WTC11 (cell line): ENCODE measurements around the gene PRR33.

Source experiments
- ATF2 ChIP-seq: sonication (generic); formaldehyde crosslinking; IDR thresholded peaks from 2 replicates; pipeline ENCODE4 v1.8.1; 2022; ENCODE audit warnings: low read depth, missing genetic modification reagents, borderline replicate concordance
- CTCF ChIP-seq: fragments of 200-600 bp; IDR thresholded peaks from 2 replicates; pipeline ENCODE4 v1.8.0; 2022; ENCODE audit warnings: antibody characterized with exemption
- MLX ChIP-seq: sonication (generic); formaldehyde crosslinking; IDR thresholded peaks from 2 replicates; pipeline ENCODE4 v1.8.1; 2023; ENCODE audit warnings: mild to moderate bottlenecking, missing genetic modification reagents, moderate library complexity
- RELA ChIP-seq: sonication (generic); formaldehyde crosslinking; IDR thresholded peaks from 2 replicates; pipeline ENCODE4 v1.8.1; 2022; ENCODE audit warnings: missing genetic modification reagents, mild to moderate bottlenecking, borderline replicate concordance
- SP1 ChIP-seq: sonication (generic); formaldehyde crosslinking; conservative IDR thresholded peaks from 2 replicates; pipeline ENCODE4 v1.8.1; 2022; ENCODE audit warnings: missing genetic modification reagents
- ZNF232 ChIP-seq: sonication (generic); formaldehyde crosslinking; IDR thresholded peaks from 2 replicates; pipeline ENCODE4 v1.8.0; 2022; ENCODE audit warnings: mild to moderate bottlenecking, missing genetic modification reagents
- ZNF396 ChIP-seq: fragments of 250-450 bp; sonication (Bioruptor Pico); IDR thresholded peaks from 2 replicates; pipeline ENCODE4 v1.8.0; 2021; ENCODE audit warnings: mild to moderate bottlenecking, moderate library complexity, borderline replicate concordance
- TF ChIP-seq, protein P1 (sequence below): sonication (generic); formaldehyde crosslinking; IDR thresholded peaks from 2 replicates; pipeline ENCODE4 v1.8.0; 2022; ENCODE audit warnings: mild to moderate bottlenecking, missing genetic modification reagents
- TF ChIP-seq, protein P2 (sequence below): sonication (generic); formaldehyde crosslinking; IDR thresholded peaks from 2 replicates; pipeline ENCODE4 v1.8.0; 2022; ENCODE audit warnings: mild to moderate bottlenecking, missing genetic modification reagents
- TF ChIP-seq, protein P3 (sequence below): sonication (generic); formaldehyde crosslinking; IDR thresholded peaks from 2 replicates; pipeline ENCODE4 v1.8.1; 2023; ENCODE audit warnings: mild to moderate bottlenecking, missing genetic modification reagents, moderate library complexity

DNA sequence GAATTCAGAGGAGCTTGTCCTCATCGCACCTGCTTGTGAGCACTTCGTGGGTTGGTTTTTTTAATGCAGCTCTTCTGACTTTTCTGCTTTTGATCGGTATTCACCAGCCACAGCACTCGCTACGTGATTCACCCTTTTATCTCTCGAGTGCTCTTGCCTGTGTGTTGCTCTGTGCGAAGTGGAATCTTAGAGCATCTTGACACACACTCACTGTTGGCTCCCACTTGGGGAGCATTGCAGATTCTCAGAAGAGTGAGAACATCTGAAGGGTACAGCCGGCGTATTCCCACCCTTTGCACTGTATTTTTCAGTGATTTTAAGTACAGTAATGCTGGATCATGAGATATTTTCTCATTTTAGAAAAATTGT, 38.8 kb upstream of the PRR33 start:
- no peak for TF ChIP-seq CTCF
- no peak for TF ChIP-seq SP1
- TF ChIP-seq, protein P1, sequence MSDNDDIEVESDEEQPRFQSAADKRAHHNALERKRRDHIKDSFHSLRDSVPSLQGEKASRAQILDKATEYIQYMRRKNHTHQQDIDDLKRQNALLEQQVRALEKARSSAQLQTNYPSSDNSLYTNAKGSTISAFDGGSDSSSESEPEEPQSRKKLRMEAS, result no peak
- TF ChIP-seq ZNF396 (CRISPR knock-in tag), result no peak
- TF ChIP-seq ATF2 (CRISPR knock-in tag), result no peak
- TF ChIP-seq, protein P2, sequence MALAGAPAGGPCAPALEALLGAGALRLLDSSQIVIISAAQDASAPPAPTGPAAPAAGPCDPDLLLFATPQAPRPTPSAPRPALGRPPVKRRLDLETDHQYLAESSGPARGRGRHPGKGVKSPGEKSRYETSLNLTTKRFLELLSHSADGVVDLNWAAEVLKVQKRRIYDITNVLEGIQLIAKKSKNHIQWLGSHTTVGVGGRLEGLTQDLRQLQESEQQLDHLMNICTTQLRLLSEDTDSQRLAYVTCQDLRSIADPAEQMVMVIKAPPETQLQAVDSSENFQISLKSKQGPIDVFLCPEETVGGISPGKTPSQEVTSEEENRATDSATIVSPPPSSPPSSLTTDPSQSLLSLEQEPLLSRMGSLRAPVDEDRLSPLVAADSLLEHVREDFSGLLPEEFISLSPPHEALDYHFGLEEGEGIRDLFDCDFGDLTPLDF, result no peak
- TF ChIP-seq, protein P3, sequence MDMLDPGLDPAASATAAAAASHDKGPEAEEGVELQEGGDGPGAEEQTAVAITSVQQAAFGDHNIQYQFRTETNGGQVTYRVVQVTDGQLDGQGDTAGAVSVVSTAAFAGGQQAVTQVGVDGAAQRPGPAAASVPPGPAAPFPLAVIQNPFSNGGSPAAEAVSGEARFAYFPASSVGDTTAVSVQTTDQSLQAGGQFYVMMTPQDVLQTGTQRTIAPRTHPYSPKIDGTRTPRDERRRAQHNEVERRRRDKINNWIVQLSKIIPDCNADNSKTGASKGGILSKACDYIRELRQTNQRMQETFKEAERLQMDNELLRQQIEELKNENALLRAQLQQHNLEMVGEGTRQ (CRISPR knock-in tag), result no peak
- no peak for TF ChIP-seq MLX (CRISPR knock-in tag)
- TF ChIP-seq ZNF232 (CRISPR knock-in tag), result no peak
- no peak for TF ChIP-seq RELA (CRISPR knock-in tag)
